GM18870 (cell line): Measurements from ENCODE around the gene CRYGS.

Source experiments
- ATAC-seq: cut with Tn5 transposase; IDR thresholded peaks from one replicate; pipeline ENCODE4 v1.9.1; 2021; ENCODE audit warnings: moderate library complexity; ENCODE audit not compliant: unreplicated experiment

The CRYGS gene

GRCh38 chr3:186497608-186498007, 46.6 kb downstream of the CRYGS start:
- ATAC-seq: no peak

GRCh38 chr3:186496635-186497034, 47.5 kb downstream of the CRYGS start:
- ATAC-seq: no peak

DNA sequence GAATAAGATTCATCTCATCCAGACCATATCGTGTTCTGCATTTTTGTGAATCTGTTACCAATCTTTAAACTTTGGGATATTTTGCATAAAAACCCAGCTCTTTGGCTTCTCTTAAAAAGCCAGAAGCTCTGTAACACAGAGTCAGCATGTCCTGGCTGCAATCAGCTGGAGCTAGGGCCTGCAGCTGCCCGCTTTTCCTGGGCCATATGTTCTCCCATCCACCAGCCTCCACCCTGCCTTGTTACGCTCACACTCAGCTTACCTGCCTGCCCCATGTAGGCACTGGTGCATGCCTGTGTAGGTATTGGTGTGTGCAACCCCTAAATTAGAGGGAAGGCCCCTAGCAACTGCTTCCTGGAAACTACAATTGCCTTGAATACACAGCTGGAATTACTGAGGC, 48.2 kb downstream of the CRYGS start:
- ATAC-seq: no peak

DNA sequence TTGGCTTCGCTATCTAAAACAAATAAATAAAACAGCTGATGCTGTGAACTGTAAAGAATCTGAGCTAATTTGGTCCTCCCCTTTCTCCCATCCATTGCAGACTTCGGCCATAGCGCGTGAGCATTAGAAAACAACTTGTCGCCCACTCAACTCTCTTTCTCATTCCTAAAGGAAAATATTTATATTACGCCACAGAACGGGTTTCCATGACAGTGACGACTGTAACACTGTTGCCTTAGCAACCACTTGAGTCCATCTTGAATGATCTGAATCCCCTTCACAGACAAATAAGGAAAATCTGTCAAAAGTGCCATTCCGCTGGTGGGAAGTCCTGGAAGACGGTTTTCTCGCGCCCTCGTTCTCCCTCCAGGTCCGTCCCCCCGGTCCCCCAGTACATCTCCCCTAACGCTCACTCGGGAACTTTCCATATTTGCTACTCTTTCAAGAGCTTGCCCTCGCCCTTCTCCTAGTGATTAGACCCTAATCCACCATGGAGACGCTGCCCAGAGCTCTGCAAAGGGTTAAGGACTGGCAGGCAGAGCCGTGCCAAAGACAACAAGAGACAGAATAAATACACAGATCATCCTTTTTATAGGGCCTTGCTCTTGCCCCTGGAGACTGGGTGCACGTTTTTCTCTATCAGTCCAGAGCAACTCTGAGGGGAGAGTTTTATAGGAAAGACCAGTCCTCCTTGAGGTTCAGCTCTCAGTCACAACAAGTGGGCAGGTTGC, 50.5 kb downstream of the CRYGS start:
- no peak for ATAC-seq

GRCh38 chr3:186492385-186492984, 51.7 kb downstream of the CRYGS start:
- ATAC-seq: no peak

DNA sequence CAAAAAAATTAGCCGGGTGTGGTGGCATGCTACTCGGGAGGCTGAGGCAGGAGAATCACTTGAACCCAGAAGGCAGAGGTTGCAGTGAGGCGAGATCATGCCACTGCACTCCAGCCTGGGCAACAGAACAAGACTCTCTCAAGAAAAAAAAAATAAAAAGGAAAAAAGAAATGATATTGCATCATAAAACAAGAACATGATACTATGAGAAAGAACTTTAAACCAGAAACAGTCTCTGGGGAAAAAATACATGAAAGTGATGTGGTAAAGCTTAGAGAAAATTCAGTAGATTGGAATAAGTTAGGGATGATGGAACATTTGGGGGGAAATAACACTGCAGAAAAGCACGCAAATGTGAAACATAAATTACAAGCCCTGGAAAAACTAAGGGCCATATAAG, 54.7 kb downstream of the CRYGS start:
- ATAC-seq: no peak
